Neuronal stem cell (in vitro differentiated cells): ENCODE measurements around the gene ERVV-1.

Experiments
- DNase-seq: peaks from one replicate; pipeline ENCODE4 v3.0.0-alpha.2; 2013; ENCODE audit warnings: low spot score
- H2AFZ ChIP-seq: one replicate; pipeline ENCODE4 v1.6.1; 2013; ENCODE audit warnings: mild to moderate bottlenecking, low read length, inconsistent platforms
- H2AK5ac ChIP-seq: 2 replicates; pipeline ENCODE4 v1.6.1; 2013; ENCODE audit warnings: low read depth, mild to moderate bottlenecking, inconsistent platforms, low read length, moderate library complexity, mixed read lengths
- H2BK120ac ChIP-seq: 2 replicates; pipeline ENCODE4 v1.6.1; 2013; ENCODE audit warnings: low read depth, mild to moderate bottlenecking, inconsistent platforms, low read length, moderate library complexity, mixed read lengths
- H2BK12ac ChIP-seq: one replicate; pipeline ENCODE4 v1.6.1; 2013; ENCODE audit warnings: low read length, inconsistent platforms
- H2BK15ac ChIP-seq: 2 replicates; pipeline ENCODE4 v1.6.1; 2013; ENCODE audit warnings: mild to moderate bottlenecking, low read length, inconsistent platforms, mixed read lengths
- H2BK5ac ChIP-seq: one replicate; pipeline ENCODE4 v1.6.1; 2013; ENCODE audit warnings: inconsistent platforms, mild to moderate bottlenecking, low read length, moderate library complexity
- H3K14ac ChIP-seq: one replicate; pipeline ENCODE4 v1.6.1; 2013; ENCODE audit warnings: low read length, inconsistent platforms
- H3K18ac ChIP-seq: 2 replicates; pipeline ENCODE4 v1.6.1; 2013; ENCODE audit warnings: low read length, inconsistent platforms
- H3K23ac ChIP-seq: 2 replicates; pipeline ENCODE4 v1.6.1; 2013; ENCODE audit warnings: low read depth, mild to moderate bottlenecking, mixed read lengths, low read length, inconsistent platforms; ENCODE audit not compliant: poor library complexity
- H3K27ac ChIP-seq: replicated peaks from 3 replicates; pipeline ENCODE4 v1.5.1; 2013; ENCODE audit warnings: low read length, inconsistent platforms
- H3K27me3 ChIP-seq, 3 experiments: 2 replicates each; pipeline ENCODE4 v1.6.1; 2013; ENCODE audit warnings: low read length in 3 of 3, mild to moderate bottlenecking in 2 of 3, inconsistent platforms in 1 of 3, low read depth in 1 of 3, mixed read lengths in 1 of 3, moderate library complexity in 1 of 3; ENCODE audit not compliant: control insufficient read depth in 3 of 3, insufficient read depth in 3 of 3
- H3K36me3 ChIP-seq, 2 donors: replicated peaks in 1 of 2; 2 replicates each; pipeline ENCODE4 v1.6.1; 2013; ENCODE audit warnings: low read length in 2 of 2; ENCODE audit not compliant: control insufficient read depth in 2 of 2, insufficient read depth in 2 of 2
- H3K4ac ChIP-seq: 2 replicates; pipeline ENCODE4 v1.6.1; 2013; ENCODE audit warnings: inconsistent platforms, mild to moderate bottlenecking, low read length, moderate library complexity
- H3K4me1 ChIP-seq, 2 donors: 1 replicate in 1 of 2; 2 replicates in 1 of 2; pipeline ENCODE4 v1.6.1; 2013; ENCODE audit warnings: low read length in 2 of 2, low read depth in 1 of 2; ENCODE audit not compliant: control insufficient read depth in 2 of 2, insufficient read depth in 1 of 2
- H3K4me2 ChIP-seq: one replicate; pipeline ENCODE4 v1.6.1; 2013; ENCODE audit warnings: mild to moderate bottlenecking, low read length, inconsistent platforms; ENCODE audit not compliant: insufficient read depth, poor library complexity, severe bottlenecking
- H3K4me3 ChIP-seq, 2 donors: 2 replicates each; pipeline ENCODE4 v1.5.1; 2013; ENCODE audit warnings: low read length in 2 of 2, mild to moderate bottlenecking in 2 of 2, inconsistent platforms in 1 of 2, moderate library complexity in 1 of 2
- H3K79me1 ChIP-seq: one replicate; pipeline ENCODE4 v1.6.1; 2013; ENCODE audit warnings: low read depth, mild to moderate bottlenecking, inconsistent platforms, low read length, moderate library complexity
- H3K9ac ChIP-seq: one replicate; pipeline ENCODE4 v1.6.1; 2013; ENCODE audit warnings: mild to moderate bottlenecking, low read depth, low read length, inconsistent platforms; ENCODE audit not compliant: poor library complexity
- H3K9me3 ChIP-seq, 2 donors: replicated peaks in 1 of 2; 2 replicates each; pipeline versions ENCODE3 to v1.6.1; 2013; ENCODE audit warnings: low read length in 2 of 2, mild to moderate bottlenecking in 2 of 2, inconsistent platforms in 1 of 2, low read depth in 1 of 2, mixed read lengths in 1 of 2, moderate library complexity in 1 of 2; ENCODE audit not compliant: control insufficient read depth in 2 of 2, insufficient read depth in 1 of 2
- H4K8ac ChIP-seq: one replicate; pipeline ENCODE4 v1.6.1; 2013; ENCODE audit warnings: low read depth, mild to moderate bottlenecking, inconsistent platforms, low read length, moderate library complexity
- H4K91ac ChIP-seq: one replicate; pipeline ENCODE4 v1.6.1; 2013; ENCODE audit warnings: low read length, low read depth, mild to moderate bottlenecking, inconsistent platforms; ENCODE audit not compliant: poor library complexity
- WGBS, 2 donors: extraction: QIAGEN DNeasy Blood & Tissue Kit; methylation state at CpG; one replicate each; pipeline ENCODE4 v1.1.7; 2013; ENCODE audit warnings: missing lambda C conversion rate in 2 of 2, mixed read lengths in 1 of 2; ENCODE audit not compliant: insufficient read length in 2 of 2, insufficient replicate concordance in 1 of 2; ENCODE audit errors: extremely low coverage in 2 of 2; 5-methylcytosine and 5-hydroxymethylcytosine counted together

The ERVV-1 gene

DNA sequence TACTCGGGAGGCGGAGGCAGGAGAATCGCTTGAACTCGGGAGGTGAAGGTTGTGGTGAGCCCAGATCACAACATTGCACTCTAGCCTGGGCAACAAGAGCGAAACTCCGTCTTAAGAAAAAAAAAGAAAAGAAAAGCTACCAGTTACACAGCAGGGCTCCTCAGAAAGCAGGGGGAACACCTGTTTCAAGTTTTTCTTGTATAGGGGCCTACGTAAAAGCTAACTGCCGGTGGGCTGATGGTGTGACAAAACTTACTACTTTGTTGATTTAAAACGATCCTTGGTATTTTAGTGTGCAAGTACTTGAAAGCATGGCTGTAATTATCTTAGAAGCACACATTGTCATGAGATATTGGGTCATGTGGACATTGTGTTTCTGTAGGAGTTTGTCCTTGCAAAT is 15.7 kb upstream of the ERVV-1 start:
- H3K4me3 ChIP-seq: no peak overlapping the region
- H3K36me3 ChIP-seq: no peaks in the 10 kb centered on the region
- no peak overlapping the region for H3K14ac ChIP-seq
- H3K4me2 ChIP-seq: no peak overlapping the region
- H2BK5ac ChIP-seq: no peak overlapping the region
- no peak overlapping the region for H2BK15ac ChIP-seq
- H2BK120ac ChIP-seq: no peak overlapping the region
- no peak overlapping the region for H3K23ac ChIP-seq
- H2BK12ac ChIP-seq: no peak overlapping the region
- WGBS, 2 donors: no CpG with 5 or more reads among the region's 9 CpGs
- no peak overlapping the region for H3K18ac ChIP-seq
- no peaks in the 10 kb centered on the region for H3K27me3 ChIP-seq
- DNase-seq: no peak
- H3K79me1 ChIP-seq: no peaks in the 10 kb centered on the region
- H2AK5ac ChIP-seq: no peak overlapping the region
- no peak overlapping the region for H4K91ac ChIP-seq
- H3K4me1 ChIP-seq: no peaks in the 10 kb centered on the region
- H3K27ac ChIP-seq: no peak overlapping the region
- no peak overlapping the region for H3K9ac ChIP-seq
- no peak overlapping the region for H3K4ac ChIP-seq
- no peak overlapping the region for H2AFZ ChIP-seq
- no peak overlapping the region for H4K8ac ChIP-seq
- H3K9me3 ChIP-seq: peaks cover 0 to 13% of the 10 kb centered on the region in 2 donors

DNA sequence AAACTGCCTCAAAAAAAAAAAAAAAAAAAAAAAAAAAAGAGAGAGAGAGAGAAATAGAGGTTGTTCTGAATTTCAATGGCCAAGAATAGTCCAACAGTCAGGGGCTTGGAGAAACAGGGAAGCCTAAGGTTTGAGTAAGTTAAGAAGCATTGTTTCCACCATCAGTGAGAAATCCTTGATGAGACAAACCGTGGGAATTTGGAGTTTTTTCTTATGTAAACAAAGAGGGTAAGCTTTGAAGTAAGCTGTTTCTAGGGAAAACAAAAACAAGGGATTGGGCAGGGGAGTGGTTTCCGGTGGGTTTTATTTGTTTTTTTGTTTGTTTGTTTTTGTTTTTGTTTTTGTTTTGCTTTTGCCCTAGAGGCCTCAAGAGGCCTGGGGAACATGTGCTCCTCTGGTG is 11.2 kb upstream of the ERVV-1 start:
- Histone ChIP-seq H3K9me3 (peaks cover 2 to 15% of the 10 kb centered on the region in 2 donors), H3K4ac (no peak overlapping the region), H2AK5ac (no peak overlapping the region), H2BK15ac (no peak overlapping the region), H3K9ac (no peak overlapping the region), H2BK5ac (no peak overlapping the region), H3K4me2 (no peak overlapping the region), H3K23ac (no peak overlapping the region), H4K91ac (no peak overlapping the region), H3K27me3 (no peaks in the 10 kb centered on the region), H2BK12ac (no peak overlapping the region), H3K14ac (no peak overlapping the region), H3K36me3 (no peaks in the 10 kb centered on the region), H2AFZ (no peak overlapping the region), H3K4me3 (no peak overlapping the region), H3K18ac (no peak overlapping the region), H3K4me1 (no peaks in the 10 kb centered on the region), H3K79me1 (no peaks in the 10 kb centered on the region), H4K8ac (no peak overlapping the region), H3K27ac (no peak overlapping the region), H2BK120ac (no peak overlapping the region)
- WGBS, 2 donors: no CpG with 5 or more reads among the region's 2 CpGs
- no peak for DNase-seq

GRCh38 chr19:53004242-53004641 is 9.5 kb upstream of the ERVV-1 start:
- H3K4me2 ChIP-seq: no peak overlapping the region
- no peak overlapping the region for H2BK120ac ChIP-seq
- no peaks in the 10 kb centered on the region for H3K79me1 ChIP-seq
- no peak overlapping the region for H3K4ac ChIP-seq
- no peak for DNase-seq
- H2AFZ ChIP-seq: no peak overlapping the region
- no peak overlapping the region for H2BK12ac ChIP-seq
- no peak overlapping the region for H2AK5ac ChIP-seq
- no peak overlapping the region for H3K23ac ChIP-seq
- H4K91ac ChIP-seq: no peak overlapping the region
- no peaks in the 10 kb centered on the region for H3K4me1 ChIP-seq
- H3K14ac ChIP-seq: no peak overlapping the region
- H3K18ac ChIP-seq: no peak overlapping the region
- no peak overlapping the region for H3K4me3 ChIP-seq
- H3K9me3 ChIP-seq: peaks cover 2 to 22% of the 10 kb centered on the region in 2 donors
- no peak overlapping the region for H3K9ac ChIP-seq
- H2BK5ac ChIP-seq: no peak overlapping the region
- no peak overlapping the region for H4K8ac ChIP-seq
- no peak overlapping the region for H2BK15ac ChIP-seq
- H3K27me3 ChIP-seq: no peaks in the 10 kb centered on the region
- WGBS, 2 donors: no CpG with 5 or more reads among the region's 5 CpGs
- H3K36me3 ChIP-seq: no peaks in the 10 kb centered on the region
- no peak overlapping the region for H3K27ac ChIP-seq

DNA sequence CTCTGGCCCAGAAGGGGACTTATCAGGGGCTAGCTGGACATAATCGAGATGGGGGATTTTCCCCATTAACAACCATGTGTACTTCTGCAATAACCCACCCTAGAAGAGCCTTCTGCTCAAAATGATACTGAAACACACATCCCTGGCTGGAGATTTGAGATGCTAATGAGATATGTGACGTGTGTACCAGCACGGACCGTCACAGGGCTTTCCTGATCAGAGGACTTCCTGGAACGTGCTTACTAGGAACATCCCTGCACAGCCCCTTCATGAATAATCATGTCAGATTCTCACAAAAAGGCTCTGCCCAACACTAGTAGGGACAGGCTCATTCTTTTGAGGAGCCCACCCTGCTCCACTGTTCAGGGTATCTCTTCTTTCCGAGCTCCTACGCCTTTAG is 6.5 kb upstream of the ERVV-1 start:
- no peak overlapping the region for H2BK12ac ChIP-seq
- H3K14ac ChIP-seq: no peak overlapping the region
- H3K4me2 ChIP-seq: no peak overlapping the region
- no peak overlapping the region for H2BK5ac ChIP-seq
- no peaks in the 10 kb centered on the region for H3K4me1 ChIP-seq
- H3K23ac ChIP-seq: no peak overlapping the region
- no peak overlapping the region for H4K8ac ChIP-seq
- H2AK5ac ChIP-seq: no peak overlapping the region
- H2AFZ ChIP-seq: no peak overlapping the region
- H2BK120ac ChIP-seq: no peak overlapping the region
- peaks cover 2 to 41% of the 10 kb centered on the region in 2 donors for H3K9me3 ChIP-seq
- no peak overlapping the region for H3K18ac ChIP-seq
- H3K79me1 ChIP-seq: no peaks in the 10 kb centered on the region
- no peak overlapping the region for H3K4me3 ChIP-seq
- no peaks in the 10 kb centered on the region for H3K27me3 ChIP-seq
- H3K27ac ChIP-seq: no peak overlapping the region
- H3K36me3 ChIP-seq: no peaks in the 10 kb centered on the region
- no peak for DNase-seq
- no peak overlapping the region for H3K4ac ChIP-seq
- H3K9ac ChIP-seq: no peak overlapping the region
- H4K91ac ChIP-seq: no peak overlapping the region
- H2BK15ac ChIP-seq: no peak overlapping the region
- WGBS, 2 donors: no CpG with 5 or more reads among the region's 7 CpGs
